SK-N-SH (cell line): Measurements from ENCODE around the gene FANCG.

Experiments
- CHD2 ChIP-seq: fragments of 150-350 bp; IDR thresholded peaks from 2 replicates; pipeline ENCODE4 v1.6.1; 2018; ENCODE audit warnings: low read length; ENCODE audit not compliant: partially characterized antibody
- ELF1 ChIP-seq: IDR thresholded peaks from 2 replicates; pipeline ENCODE4 v1.4.0; 2012
- EP300 ChIP-seq, 2 experiments: IDR thresholded peaks; 2 replicates each; pipeline versions ENCODE4 v1.4.0 to v1.6.1; 2012; ENCODE audit warnings: borderline replicate concordance in 1 of 2, low read depth in 1 of 2, low read length in 1 of 2
- EZH2phosphoT487 ChIP-seq: fragments of 200-600 bp; sonication (generic); IDR thresholded peaks from 2 replicates; pipeline ENCODE4 v1.6.1; 2017; ENCODE audit warnings: low read depth, mixed run types, mild to moderate bottlenecking, antibody characterized with exemption, moderate library complexity, borderline replicate concordance
- MXI1 ChIP-seq: IDR thresholded peaks from 2 replicates; pipeline ENCODE4 v1.6.1; 2012; ENCODE audit warnings: mild to moderate bottlenecking, low read depth, low read length, improper control_type of control experiment
- NFIC ChIP-seq: IDR thresholded peaks from 2 replicates; pipeline ENCODE4 v1.4.0; 2012; ENCODE audit warnings: borderline replicate concordance
- POLR2AphosphoS5 ChIP-seq: IDR thresholded peaks from 2 replicates; pipeline ENCODE4 v1.6.1; 2012; ENCODE audit warnings: low read depth, low read length
- RAD21 ChIP-seq: IDR thresholded peaks from 2 replicates; pipeline ENCODE4 v1.6.1; 2012; ENCODE audit warnings: mild to moderate bottlenecking, low read length
- SIN3A ChIP-seq: IDR thresholded peaks from 2 replicates; pipeline ENCODE4 v1.6.1; 2012; ENCODE audit warnings: low read depth, mild to moderate bottlenecking, low read length, moderate library complexity, borderline replicate concordance
- TAF1 ChIP-seq: IDR thresholded peaks from 2 replicates; pipeline ENCODE4 v1.6.1; 2012; ENCODE audit warnings: low read depth, mild to moderate bottlenecking, low read length, moderate library complexity, borderline replicate concordance
- TF ChIP-seq, protein P1 (sequence below): fragments of 200-600 bp; sonication (generic); IDR thresholded peaks from 2 replicates; pipeline ENCODE4 v1.6.1; 2017; ENCODE audit warnings: antibody characterized with exemption, mild to moderate bottlenecking, moderate library complexity
- TF ChIP-seq, protein P2 (sequence below): IDR thresholded peaks from 2 replicates; pipeline ENCODE4 v1.4.0; 2012; ENCODE audit warnings: low read depth

DNA sequence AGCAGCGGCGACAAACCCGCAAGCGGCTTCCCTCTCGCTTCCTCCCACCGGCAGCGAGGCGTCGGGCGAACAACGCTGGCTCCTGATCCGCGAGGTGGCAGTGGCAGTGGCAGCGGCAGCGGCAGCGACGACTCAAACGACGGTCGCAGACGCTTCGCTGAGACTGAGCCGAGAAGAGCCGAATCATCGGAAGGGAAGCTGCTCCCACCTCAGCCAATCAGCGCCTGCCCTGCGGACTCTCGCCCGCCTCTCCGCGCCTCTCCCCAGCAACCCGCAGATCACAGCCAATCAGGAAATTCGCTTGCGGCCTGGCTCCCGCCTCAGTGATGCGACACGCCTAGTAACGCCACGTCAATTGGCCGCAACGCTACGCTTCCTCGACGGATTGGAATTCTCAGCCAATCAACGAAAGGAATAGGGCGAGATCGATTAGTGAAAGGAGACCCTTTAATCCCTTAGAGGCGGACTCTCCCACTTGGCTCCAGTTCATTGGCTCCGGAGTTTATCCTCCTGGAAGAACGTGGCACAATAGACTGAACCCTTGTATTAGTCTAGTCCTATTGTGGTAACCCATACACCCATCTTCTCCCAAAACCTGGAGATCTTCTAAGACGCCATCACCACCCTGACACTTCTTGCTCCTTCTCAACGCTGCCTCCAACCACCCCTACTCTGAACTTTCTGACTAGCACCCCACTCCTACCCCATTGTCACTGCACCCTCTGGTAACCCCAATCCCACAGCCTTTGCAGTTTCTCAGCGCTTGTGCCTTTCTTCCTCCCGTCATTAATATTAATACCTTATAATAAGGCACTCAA, 7.1 kb downstream of the FANCG start, which contains the start of gene VCP:
- TF ChIP-seq, protein P1, sequence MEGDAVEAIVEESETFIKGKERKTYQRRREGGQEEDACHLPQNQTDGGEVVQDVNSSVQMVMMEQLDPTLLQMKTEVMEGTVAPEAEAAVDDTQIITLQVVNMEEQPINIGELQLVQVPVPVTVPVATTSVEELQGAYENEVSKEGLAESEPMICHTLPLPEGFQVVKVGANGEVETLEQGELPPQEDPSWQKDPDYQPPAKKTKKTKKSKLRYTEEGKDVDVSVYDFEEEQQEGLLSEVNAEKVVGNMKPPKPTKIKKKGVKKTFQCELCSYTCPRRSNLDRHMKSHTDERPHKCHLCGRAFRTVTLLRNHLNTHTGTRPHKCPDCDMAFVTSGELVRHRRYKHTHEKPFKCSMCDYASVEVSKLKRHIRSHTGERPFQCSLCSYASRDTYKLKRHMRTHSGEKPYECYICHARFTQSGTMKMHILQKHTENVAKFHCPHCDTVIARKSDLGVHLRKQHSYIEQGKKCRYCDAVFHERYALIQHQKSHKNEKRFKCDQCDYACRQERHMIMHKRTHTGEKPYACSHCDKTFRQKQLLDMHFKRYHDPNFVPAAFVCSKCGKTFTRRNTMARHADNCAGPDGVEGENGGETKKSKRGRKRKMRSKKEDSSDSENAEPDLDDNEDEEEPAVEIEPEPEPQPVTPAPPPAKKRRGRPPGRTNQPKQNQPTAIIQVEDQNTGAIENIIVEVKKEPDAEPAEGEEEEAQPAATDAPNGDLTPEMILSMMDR: no peak
- TF ChIP-seq POLR2AphosphoS5 (peak; percentile 92), NFIC (no peak), ELF1 (peak; percentile 65; the same call in 1 of the 2 replicates), EP300 (IDR thresholded peaks at IDR 0.05; ENCODE audit: borderline replicate concordance in 1 of 2, low read depth in 1 of 2, low read length in 1 of 2) (peak in 1 of 2 experiments; percentile 87; a peak in 2 of 4 replicates), MXI1 (peak; percentile 37; the same call in 1 of the 2 replicates), TAF1 (peak; percentile 86), RAD21 (no peak), CHD2 (peak; percentile 95), EZH2phosphoT487 (no peak), SIN3A (peak; percentile 59; the same call in 1 of the 2 replicates)
- TF ChIP-seq, protein P2, sequence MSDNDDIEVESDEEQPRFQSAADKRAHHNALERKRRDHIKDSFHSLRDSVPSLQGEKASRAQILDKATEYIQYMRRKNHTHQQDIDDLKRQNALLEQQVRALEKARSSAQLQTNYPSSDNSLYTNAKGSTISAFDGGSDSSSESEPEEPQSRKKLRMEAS: peak; percentile 36; the same call in 1 of the 2 replicates
